IMR-90 (cell line): ENCODE measurements around the gene CEP70.

Experiments
- CTCF ChIP-seq: conservative IDR thresholded peaks from 2 replicates; pipeline ENCODE4 v1.5.1; 2012; ENCODE audit warnings: mild to moderate bottlenecking, low read depth, low read length, improper control_type of control experiment
- FOS ChIP-seq: fragments of 150-350 bp; IDR thresholded peaks from 2 replicates; pipeline ENCODE4 v1.6.1; 2016; ENCODE audit warnings: low read depth, low read length
- POLR2A ChIP-seq: IDR thresholded peaks from 2 replicates; pipeline ENCODE4 v1.6.1; 2012; ENCODE audit warnings: mild to moderate bottlenecking, low read depth, low read length
- RAD21 ChIP-seq: IDR thresholded peaks from 2 replicates; pipeline ENCODE4 v1.6.1; 2012; ENCODE audit warnings: low read length, improper control_type of control experiment
- USF2 ChIP-seq: fragments of 150-350 bp; IDR thresholded peaks from 2 replicates; pipeline ENCODE4 v1.6.1; 2017; ENCODE audit warnings: mild to moderate bottlenecking, antibody characterized with exemption, low read length, low read depth

DNA sequence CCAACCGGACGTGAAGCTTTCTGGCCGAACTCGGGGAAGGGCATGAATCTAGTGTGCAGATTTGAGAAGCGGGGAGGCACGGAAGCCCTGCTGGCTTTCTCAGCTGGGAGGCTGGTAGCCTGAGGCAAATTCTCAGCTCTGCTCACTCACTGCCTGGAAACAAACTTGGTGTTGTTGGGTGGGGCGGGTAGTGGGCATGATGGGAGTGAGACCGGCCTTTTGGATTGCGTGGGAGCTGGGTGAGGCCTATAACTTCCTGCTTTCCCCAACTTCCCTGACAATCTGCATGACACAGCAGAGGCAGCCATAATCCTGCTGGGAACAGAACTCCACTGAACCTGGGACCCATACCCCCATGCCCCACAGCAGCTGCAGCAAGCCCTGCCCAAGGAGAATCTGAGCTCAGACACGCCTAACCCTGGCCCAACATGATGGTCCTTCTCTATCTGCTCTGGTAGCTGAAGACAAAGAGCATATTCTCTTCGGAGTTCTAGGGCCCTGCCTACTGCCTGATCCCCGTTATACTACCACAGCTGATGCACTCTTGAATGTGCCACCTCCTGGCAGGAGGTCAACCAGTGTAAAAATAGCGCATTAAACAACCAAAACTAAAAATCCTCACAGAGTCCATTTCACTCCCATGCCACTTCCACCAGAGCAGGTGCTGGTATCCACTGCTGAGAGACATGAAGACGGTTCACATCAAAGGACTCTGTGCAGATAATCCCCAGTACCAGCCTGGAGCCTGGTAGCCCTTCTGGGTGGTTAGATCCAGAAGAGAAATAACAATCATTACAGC is 44.7 kb downstream of the CEP70 start:
- TF ChIP-seq CTCF: no peak
- TF ChIP-seq RAD21: no peak
- no peak for TF ChIP-seq POLR2A
- no peak for TF ChIP-seq USF2
- no peak for TF ChIP-seq FOS
